ENCODE results near the gene PDLIM7.

DNA sequence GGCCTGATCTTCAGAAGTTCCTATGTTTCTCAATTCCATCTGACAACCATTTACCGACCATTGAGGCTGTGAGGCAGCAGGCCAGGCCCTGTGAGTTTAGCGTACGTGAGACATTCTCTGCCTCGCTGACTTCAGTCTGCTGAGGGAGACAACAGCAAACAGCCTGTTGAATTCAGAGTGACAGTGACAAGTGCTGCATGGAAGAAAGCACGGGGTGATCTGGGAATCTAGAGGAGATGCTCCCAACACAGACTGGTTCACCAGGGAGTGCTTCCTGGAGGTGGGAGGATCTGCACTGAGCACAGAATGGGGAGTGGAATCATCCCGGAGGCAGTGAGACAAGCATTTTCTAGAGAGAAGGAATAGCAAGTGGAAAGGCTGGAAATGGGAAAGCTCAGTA lies 29.4 kb upstream of the PDLIM7 start:
- TF ChIP-seq, protein P1, sequence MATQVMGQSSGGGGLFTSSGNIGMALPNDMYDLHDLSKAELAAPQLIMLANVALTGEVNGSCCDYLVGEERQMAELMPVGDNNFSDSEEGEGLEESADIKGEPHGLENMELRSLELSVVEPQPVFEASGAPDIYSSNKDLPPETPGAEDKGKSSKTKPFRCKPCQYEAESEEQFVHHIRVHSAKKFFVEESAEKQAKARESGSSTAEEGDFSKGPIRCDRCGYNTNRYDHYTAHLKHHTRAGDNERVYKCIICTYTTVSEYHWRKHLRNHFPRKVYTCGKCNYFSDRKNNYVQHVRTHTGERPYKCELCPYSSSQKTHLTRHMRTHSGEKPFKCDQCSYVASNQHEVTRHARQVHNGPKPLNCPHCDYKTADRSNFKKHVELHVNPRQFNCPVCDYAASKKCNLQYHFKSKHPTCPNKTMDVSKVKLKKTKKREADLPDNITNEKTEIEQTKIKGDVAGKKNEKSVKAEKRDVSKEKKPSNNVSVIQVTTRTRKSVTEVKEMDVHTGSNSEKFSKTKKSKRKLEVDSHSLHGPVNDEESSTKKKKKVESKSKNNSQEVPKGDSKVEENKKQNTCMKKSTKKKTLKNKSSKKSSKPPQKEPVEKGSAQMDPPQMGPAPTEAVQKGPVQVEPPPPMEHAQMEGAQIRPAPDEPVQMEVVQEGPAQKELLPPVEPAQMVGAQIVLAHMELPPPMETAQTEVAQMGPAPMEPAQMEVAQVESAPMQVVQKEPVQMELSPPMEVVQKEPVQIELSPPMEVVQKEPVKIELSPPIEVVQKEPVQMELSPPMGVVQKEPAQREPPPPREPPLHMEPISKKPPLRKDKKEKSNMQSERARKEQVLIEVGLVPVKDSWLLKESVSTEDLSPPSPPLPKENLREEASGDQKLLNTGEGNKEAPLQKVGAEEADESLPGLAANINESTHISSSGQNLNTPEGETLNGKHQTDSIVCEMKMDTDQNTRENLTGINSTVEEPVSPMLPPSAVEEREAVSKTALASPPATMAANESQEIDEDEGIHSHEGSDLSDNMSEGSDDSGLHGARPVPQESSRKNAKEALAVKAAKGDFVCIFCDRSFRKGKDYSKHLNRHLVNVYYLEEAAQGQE (IDR thresholded peaks at IDR 0.05; ENCODE audit: insufficient read depth in 1 of 2, low read depth in 2 of 2, low read length in 2 of 2): no peak
- no peak for TF ChIP-seq POLR2AphosphoS5 (IDR thresholded peaks at IDR 0.05; ENCODE audit: low read depth, low read length)
- no peak for TF ChIP-seq TAF1 (IDR thresholded peaks at IDR 0.05; ENCODE audit: borderline replicate concordance, insufficient read depth, low read length)

Data from PFSK-1 (cell line).